ENCODE results near the gene NEURL1B.
A peak's percentile ranks its signal among the peaks of the same experiment; 100 is the strongest.
"Not testable (repeated sequence)": the region's sequence is repeated elsewhere in the genome, so short reads cannot be mapped to it uniquely, and the experiment has no call there.

The NEURL1B gene

DNA sequence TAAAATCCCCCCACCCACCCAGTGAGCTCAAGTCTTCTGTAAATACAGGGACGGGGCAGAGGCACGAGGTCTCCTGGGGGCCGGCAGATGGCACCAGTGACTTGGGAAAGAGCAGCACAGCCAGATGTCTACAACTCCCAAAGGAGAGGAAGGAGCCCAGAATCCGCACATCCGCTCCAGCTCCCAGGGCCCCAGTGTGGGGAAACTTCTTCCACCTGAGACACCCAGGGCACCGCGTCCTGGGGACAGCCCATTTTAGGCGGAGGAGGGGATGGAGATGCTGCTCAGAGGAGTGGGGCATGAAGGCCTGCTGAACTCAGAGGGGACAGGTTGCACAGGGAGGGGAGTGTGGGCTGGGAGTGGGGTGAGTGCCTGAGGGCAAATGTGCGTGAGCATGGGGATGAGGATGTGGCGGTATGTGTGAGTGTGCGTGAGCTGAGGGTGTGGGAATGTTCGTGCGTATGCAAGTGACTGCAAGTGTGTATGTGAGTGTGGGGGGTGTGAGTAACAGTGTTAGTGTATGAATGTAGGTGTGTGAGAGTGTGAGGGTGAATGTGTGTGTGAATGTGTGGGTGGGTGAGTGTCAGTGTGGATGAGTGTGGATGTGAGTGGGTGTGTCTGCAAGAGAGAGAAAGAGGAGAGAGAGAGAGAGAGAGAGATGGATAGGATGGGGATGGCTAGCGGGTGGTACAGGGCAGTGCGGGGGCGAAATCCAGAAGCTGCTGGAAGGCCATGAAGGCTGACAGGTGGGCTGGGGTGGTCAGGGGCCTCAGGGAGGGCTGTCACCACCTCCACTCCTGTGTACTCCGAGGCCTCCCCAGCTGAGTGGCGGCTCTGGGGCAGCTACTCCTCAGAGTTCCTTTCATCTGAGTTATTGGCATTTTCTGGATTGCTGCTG, 66.5 kb downstream of the NEURL1B start:
- TF ChIP-seq ZNF274 (IDR thresholded peaks at IDR 0.05; ENCODE audit: low read depth, low read length), result no peak
- TF ChIP-seq SUZ12 (IDR thresholded peaks at IDR 0.05; ENCODE audit: extremely low read depth, insufficient read depth, insufficient read length), result no peak
- no peak for TF ChIP-seq YY1 (IDR thresholded peaks at IDR 0.05; ENCODE audit: insufficient read depth, insufficient read length)
- Histone ChIP-seq H3K27me3 (ENCODE audit: insufficient read depth, insufficient read length) (no peaks in the 10 kb centered on the region), H3K9ac (ENCODE audit: insufficient read length, low read depth) (peak overlapping the region; percentile 56), H3K4me3 (ENCODE audit: insufficient read length, low read depth) (no peak overlapping the region), H3K36me3 (ENCODE audit: insufficient read depth, insufficient read length, low read length) (no peaks in the 10 kb centered on the region), H3K4me1 (ENCODE audit: insufficient read depth, insufficient read length) (peaks cover 4% of the 10 kb centered on the region), H3K9me3 (ENCODE audit: insufficient read depth, low read length) (no peaks in the 10 kb centered on the region)
- DNase-seq (ENCODE audit: low read depth, low spot score), result no peak

DNA sequence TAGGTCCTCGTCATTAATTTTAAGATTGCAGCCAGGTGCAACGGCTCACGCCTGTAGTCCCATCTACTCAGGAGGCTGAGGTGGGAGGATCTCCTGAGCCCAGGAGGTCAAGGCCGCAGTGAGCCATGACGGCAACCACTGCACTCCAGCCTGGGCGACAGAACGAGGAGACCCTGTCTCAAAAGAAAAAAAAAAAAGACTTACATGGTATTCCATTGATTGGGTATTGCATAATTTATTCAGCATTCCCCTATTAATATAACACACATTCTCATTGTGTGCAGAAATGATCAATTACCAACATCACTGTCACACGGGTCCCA, 67.1 kb downstream of the NEURL1B start:
- peaks cover 4% of the 10 kb centered on the region for H3K4me1 ChIP-seq (ENCODE audit: insufficient read depth, insufficient read length)
- TF ChIP-seq YY1 (IDR thresholded peaks at IDR 0.05; ENCODE audit: insufficient read depth, insufficient read length) (no peak), ZNF274 (IDR thresholded peaks at IDR 0.05; ENCODE audit: low read depth, low read length) (no peak)
- H3K9me3 ChIP-seq (ENCODE audit: insufficient read depth, low read length), result no peaks in the 10 kb centered on the region
- no peaks in the 10 kb centered on the region for H3K27me3 ChIP-seq (ENCODE audit: insufficient read depth, insufficient read length)
- H3K9ac ChIP-seq (ENCODE audit: insufficient read length, low read depth), result no peak overlapping the region
- H3K4me3 ChIP-seq (ENCODE audit: insufficient read length, low read depth), result no peak overlapping the region
- DNase-seq (ENCODE audit: low read depth, low spot score), result no peak
- H3K36me3 ChIP-seq (ENCODE audit: insufficient read depth, insufficient read length, low read length), result no peaks in the 10 kb centered on the region

DNA sequence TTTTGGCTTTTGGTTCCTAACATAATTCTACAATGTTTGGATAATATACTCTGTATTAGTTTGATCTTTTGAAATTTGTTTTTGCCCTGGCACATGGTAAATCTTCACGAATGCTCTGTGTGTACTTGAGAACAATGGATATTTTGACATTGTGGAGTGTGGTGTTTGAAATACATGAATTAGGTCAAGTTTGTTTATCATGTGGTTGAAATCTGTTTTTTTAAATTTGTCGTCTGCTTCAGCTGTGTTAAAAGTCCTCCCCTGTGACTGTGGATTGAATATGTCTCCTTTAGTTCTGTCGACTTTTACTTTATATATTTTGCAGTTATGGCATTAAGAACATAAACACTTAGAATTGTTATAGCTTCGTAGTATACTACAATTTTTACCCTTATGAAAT, 69.6 kb downstream of the NEURL1B start:
- Histone ChIP-seq H3K9ac (ENCODE audit: insufficient read length, low read depth) (no peak overlapping the region), H3K4me1 (ENCODE audit: insufficient read depth, insufficient read length) (peaks cover 4% of the 10 kb centered on the region), H3K36me3 (ENCODE audit: insufficient read depth, insufficient read length, low read length) (no peaks in the 10 kb centered on the region), H3K27me3 (ENCODE audit: insufficient read depth, insufficient read length) (no peaks in the 10 kb centered on the region), H3K4me3 (ENCODE audit: insufficient read length, low read depth) (no peak overlapping the region), H3K9me3 (ENCODE audit: insufficient read depth, low read length) (no peaks in the 10 kb centered on the region)
- TF ChIP-seq YY1 (IDR thresholded peaks at IDR 0.05; ENCODE audit: insufficient read depth, insufficient read length), result no peak
- no peak for TF ChIP-seq SUZ12 (IDR thresholded peaks at IDR 0.05; ENCODE audit: extremely low read depth, insufficient read depth, insufficient read length)
- TF ChIP-seq ZNF274 (IDR thresholded peaks at IDR 0.05; ENCODE audit: low read depth, low read length), result no peak
- no peak for DNase-seq (ENCODE audit: low read depth, low spot score)

DNA sequence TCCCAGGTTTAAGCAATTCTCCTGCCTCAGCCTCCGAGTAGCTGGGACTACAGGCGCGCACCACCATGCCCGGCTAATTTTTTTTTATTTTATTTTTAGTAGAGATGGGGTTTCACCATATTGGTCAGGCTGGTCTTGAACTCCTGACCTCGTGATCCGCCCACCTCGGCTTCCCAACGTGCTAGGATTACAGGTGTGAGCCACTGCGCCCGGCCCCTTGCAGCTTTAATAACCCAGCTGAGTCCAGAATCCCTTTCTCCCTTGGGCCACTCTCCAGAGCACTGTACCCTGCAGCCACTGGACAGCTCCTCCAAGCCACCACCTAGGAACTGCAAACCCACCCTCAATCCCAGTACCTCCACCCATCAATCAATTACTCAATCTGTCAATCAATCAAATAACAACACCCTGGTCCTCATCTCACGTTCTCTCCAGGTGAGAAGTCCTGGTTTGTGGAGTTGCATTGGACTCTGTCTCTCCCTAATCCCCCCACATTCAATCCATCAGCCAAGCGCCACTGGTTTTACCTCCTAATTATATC, 70.3 kb downstream of the NEURL1B start:
- not testable (repeated sequence) for H3K4me3 ChIP-seq (ENCODE audit: insufficient read length, low read depth); H3K27me3 ChIP-seq (ENCODE audit: insufficient read depth, insufficient read length); H3K9me3 ChIP-seq (ENCODE audit: insufficient read depth, low read length); H3K4me1 ChIP-seq (ENCODE audit: insufficient read depth, insufficient read length); H3K9ac ChIP-seq (ENCODE audit: insufficient read length, low read depth); DNase-seq (ENCODE audit: low read depth, low spot score); H3K36me3 ChIP-seq (ENCODE audit: insufficient read depth, insufficient read length, low read length)

DNA sequence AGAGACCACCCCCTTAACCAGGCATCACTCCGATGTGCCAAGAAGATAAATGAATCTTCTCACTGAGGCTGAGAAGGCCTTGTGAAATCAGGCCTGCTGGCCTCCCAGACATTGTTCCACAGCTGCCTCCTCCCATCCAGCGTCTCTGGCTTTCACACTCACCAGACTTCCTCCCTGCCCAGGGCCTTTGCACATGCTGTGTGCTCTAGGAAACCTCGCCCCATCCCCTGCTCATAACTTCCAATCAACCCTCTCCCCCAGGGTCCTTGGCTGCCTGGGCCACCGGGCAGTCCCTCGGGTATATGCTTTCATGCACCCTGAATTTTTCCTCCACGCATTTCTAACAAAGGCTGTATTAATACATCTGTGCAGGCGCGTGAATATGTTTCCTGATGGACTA, 71.5 kb downstream of the NEURL1B start:
- H3K36me3 ChIP-seq (ENCODE audit: insufficient read depth, insufficient read length, low read length), result no peaks in the 10 kb centered on the region
- H3K9ac ChIP-seq (ENCODE audit: insufficient read length, low read depth), result no peak overlapping the region
- no peak overlapping the region for H3K4me3 ChIP-seq (ENCODE audit: insufficient read length, low read depth)
- no peaks in the 10 kb centered on the region for H3K9me3 ChIP-seq (ENCODE audit: insufficient read depth, low read length)
- TF ChIP-seq YY1 (IDR thresholded peaks at IDR 0.05; ENCODE audit: insufficient read depth, insufficient read length), result no peak
- peaks cover 2% of the 10 kb centered on the region for H3K4me1 ChIP-seq (ENCODE audit: insufficient read depth, insufficient read length)
- DNase-seq (ENCODE audit: low read depth, low spot score), result no peak
- H3K27me3 ChIP-seq (ENCODE audit: insufficient read depth, insufficient read length), result peaks cover 6% of the 10 kb centered on the region

DNA sequence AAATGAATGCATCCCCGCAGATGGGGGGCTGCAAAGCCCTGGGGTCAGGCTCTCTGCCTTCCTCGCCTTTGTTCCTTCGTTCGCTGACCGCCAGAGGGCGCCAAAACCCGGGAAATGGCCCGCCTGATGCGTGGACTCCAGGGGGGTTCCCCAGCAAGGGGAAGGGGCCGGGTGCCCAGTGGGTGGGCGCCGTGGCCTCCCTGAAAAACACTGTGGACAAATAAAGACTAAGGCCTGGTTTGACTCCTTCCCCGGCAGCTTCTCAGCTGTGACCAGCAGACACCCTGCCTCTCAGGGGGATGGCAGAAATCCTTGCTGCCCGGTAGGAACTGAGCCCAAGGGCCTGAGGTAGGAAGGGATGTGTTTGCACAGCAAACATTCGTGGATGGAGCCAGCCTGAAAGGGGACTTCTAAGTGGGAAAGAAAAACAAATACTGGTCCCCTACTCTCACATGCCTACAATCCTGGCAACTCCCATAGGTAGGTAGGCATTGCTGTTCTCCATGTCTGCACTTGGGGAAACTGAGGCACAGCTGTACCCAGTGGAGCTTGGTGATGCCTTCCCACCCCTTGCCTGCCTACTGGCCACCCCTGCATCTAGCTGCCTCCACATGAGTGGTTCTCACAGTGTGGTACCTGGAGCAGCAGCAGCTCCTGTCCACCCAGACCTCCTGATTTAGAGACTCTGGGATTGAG, 72.2 kb downstream of the NEURL1B start:
- no peak for DNase-seq (ENCODE audit: low read depth, low spot score)
- Histone ChIP-seq H3K27me3 (ENCODE audit: insufficient read depth, insufficient read length) (peaks cover 13% of the 10 kb centered on the region), H3K4me3 (ENCODE audit: insufficient read length, low read depth) (no peak overlapping the region), H3K9ac (ENCODE audit: insufficient read length, low read depth) (no peak overlapping the region), H3K4me1 (ENCODE audit: insufficient read depth, insufficient read length) (no peaks in the 10 kb centered on the region), H3K36me3 (ENCODE audit: insufficient read depth, insufficient read length, low read length) (no peaks in the 10 kb centered on the region), H3K9me3 (ENCODE audit: insufficient read depth, low read length) (no peaks in the 10 kb centered on the region)
- TF ChIP-seq ZNF274 (IDR thresholded peaks at IDR 0.05; ENCODE audit: low read depth, low read length) (no peak), YY1 (IDR thresholded peaks at IDR 0.05; ENCODE audit: insufficient read depth, insufficient read length) (no peak), SUZ12 (IDR thresholded peaks at IDR 0.05; ENCODE audit: extremely low read depth, insufficient read depth, insufficient read length) (no peak)

DNA sequence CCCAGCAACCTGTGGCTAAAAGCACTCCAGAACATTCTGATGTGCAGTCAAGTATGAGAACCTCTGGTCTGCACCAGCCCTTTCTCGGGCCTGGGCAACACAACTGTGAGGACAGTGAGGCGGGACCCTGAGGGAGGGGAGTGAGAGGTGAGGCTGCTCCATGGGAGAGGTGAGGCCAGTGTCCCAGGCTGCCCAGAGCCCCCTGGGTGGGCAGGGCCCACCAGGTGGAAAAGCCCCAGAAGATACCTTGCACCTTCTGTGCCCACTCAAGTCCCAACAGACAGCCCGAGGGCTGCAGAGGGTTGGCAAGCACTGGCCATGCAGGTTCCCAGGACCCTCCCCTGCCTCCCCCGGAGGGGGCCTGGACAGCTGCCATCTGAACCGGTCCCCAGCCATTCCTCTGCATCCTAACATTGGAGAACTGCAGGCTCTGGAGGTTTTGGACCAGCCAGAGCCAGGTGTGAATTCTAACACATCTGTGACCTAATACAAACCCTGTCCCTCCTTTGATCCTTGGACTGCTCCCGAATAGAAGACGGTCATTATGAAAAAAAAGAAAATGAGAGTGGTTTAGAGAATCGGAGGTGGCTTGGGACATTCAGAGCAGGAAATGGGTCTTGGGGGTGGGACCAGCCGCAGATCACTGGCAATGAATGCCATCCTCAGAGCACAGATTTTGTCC, 72.9 kb downstream of the NEURL1B start:
- DNase-seq (ENCODE audit: low read depth, low spot score), result no peak
- H3K27me3 ChIP-seq (ENCODE audit: insufficient read depth, insufficient read length), result peaks cover 19% of the 10 kb centered on the region
- no peaks in the 10 kb centered on the region for H3K36me3 ChIP-seq (ENCODE audit: insufficient read depth, insufficient read length, low read length)
- no peak for TF ChIP-seq ZNF274 (IDR thresholded peaks at IDR 0.05; ENCODE audit: low read depth, low read length)
- no peak for TF ChIP-seq YY1 (IDR thresholded peaks at IDR 0.05; ENCODE audit: insufficient read depth, insufficient read length)
- no peak for TF ChIP-seq SUZ12 (IDR thresholded peaks at IDR 0.05; ENCODE audit: extremely low read depth, insufficient read depth, insufficient read length)
- H3K9ac ChIP-seq (ENCODE audit: insufficient read length, low read depth), result no peak overlapping the region
- H3K4me1 ChIP-seq (ENCODE audit: insufficient read depth, insufficient read length), result no peaks in the 10 kb centered on the region
- no peaks in the 10 kb centered on the region for H3K9me3 ChIP-seq (ENCODE audit: insufficient read depth, low read length)
- H3K4me3 ChIP-seq (ENCODE audit: insufficient read length, low read depth), result no peak overlapping the region
